Measurements from ENCODE around the gene KLRC4. TPM values are rescaled to one million over a fixed set of nuclear protein-coding genes. Genes with fewer than 3 reads are reported as not detected.
"Not testable (repeated sequence)": the region's sequence is repeated elsewhere in the genome, so short reads cannot be mapped to it uniquely, and the experiment has no call there.

KLRC4 gene
- total RNA-seq, 4 donors from 2014 or later = 1.4 to 2.2 TPM; not detected in 2

- H3K27ac ChIP-seq = peak overlapping the region in 2 of 4 donors; percentile 6 to 38
- H3K4me3 ChIP-seq = no peak overlapping the region
- H3K9me3 ChIP-seq = no peaks in the 10 kb centered on the region
- peaks cover 0 to 29% (median 10%) of the 10 kb centered on the region in 4 donors for H3K4me1 ChIP-seq
- intact Hi-C loops (cut with DNase I; ENCODE audit: low total_unique reads) (no loop called here), in situ Hi-C loops (cut with MboI; ENCODE audit: low pct_ligation_motif_present in 1 of 4, low pct_unique_long_range_greater_than_20kb in 1 of 4, low sequenced_read_pairs in 3 of 4) (no loop called here)
- 88 to 100% methylated on average over 2 to 3 of the region's 3 CpGs for WGBS, 2 donors (ENCODE audit: low coverage in 1 of 2)
- TF ChIP-seq CTCF (IDR thresholded peaks at IDR 0.05) (no peak), POLR2A (IDR thresholded peaks at IDR 0.05) (no peak)
- H3K27me3 ChIP-seq = no peaks in the 10 kb centered on the region
- DNase-seq = no peak
- no peaks in the 10 kb centered on the region for H3K36me3 ChIP-seq
Observed at GRCh38 chr12:10374624-10375018, 34.9 kb downstream of the KLRC4 start.

DNA sequence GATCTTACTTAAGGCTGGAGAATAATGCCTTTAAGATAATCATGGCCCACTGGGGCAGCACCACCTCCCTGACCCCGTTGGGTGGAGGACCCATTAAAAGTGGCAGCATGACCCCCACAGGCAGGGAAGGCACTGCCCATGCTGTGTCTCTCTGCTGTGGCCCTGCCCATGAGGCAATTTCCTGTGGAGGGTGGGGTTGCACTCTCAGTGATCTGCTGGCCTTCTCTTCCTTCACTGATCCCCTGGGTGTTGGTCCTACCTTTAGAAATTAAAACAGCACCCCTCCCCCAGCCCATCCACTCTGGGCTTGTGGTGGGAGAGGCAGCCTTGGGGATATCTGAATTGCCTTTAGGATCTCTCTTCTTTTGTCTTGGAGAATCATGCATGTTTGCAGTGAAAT, 37.0 kb downstream of the KLRC4 start:
- DNase-seq = peak; percentile 64
- no peak for TF ChIP-seq CTCF (IDR thresholded peaks at IDR 0.05)
- TF ChIP-seq POLR2AphosphoS5 (IDR thresholded peaks at IDR 0.05) = no peak
- no peak for TF ChIP-seq POLR2A (IDR thresholded peaks at IDR 0.05)
- TF ChIP-seq EP300 (IDR thresholded peaks at IDR 0.05; ENCODE audit: low read depth) = no peak
- in situ Hi-C loops (cut with MboI; ENCODE audit: low pct_ligation_motif_present in 1 of 4, low pct_unique_long_range_greater_than_20kb in 1 of 4, low sequenced_read_pairs in 3 of 4) = no loop called here
- Histone ChIP-seq H3K36me3 (no peaks in the 10 kb centered on the region), H3K27ac (peak overlapping the region; percentile 71 to 84 (median 74)), H3K4me3 (no peak overlapping the region), H3K4me1 (peaks cover 0 to 29% (median 10%) of the 10 kb centered on the region in 4 donors), H3K9me3 (no peaks in the 10 kb centered on the region), H3K27me3 (no peaks in the 10 kb centered on the region)
- WGBS, 2 donors (ENCODE audit: low coverage in 1 of 2) = 20% methylated on average over 1 of the region's 1 CpG; no CpG with 5 or more reads in 1 of the 2 donors
- intact Hi-C loops (cut with DNase I; ENCODE audit: low total_unique reads) = no loop called here

GRCh38 chr12:10371893-10372535, 37.5 kb downstream of the KLRC4 start:
- H3K4me3 ChIP-seq; H3K27me3 ChIP-seq; DNase-seq; H3K9me3 ChIP-seq; H3K36me3 ChIP-seq; intact Hi-C loops (cut with DNase I; ENCODE audit: low total_unique reads); in situ Hi-C loops (cut with MboI; ENCODE audit: low pct_ligation_motif_present in 1 of 4, low pct_unique_long_range_greater_than_20kb in 1 of 4, low sequenced_read_pairs in 3 of 4): not testable (repeated sequence)
- Histone ChIP-seq H3K4me1 (peaks cover 0 to 31% (median 11%) of the 10 kb centered on the region in 4 donors), H3K27ac (peak overlapping the region; percentile 71 to 84 (median 74))
- 42 to 44% methylated on average over 5 to 6 of the region's 6 CpGs for WGBS, 2 donors (ENCODE audit: low coverage in 1 of 2)

GRCh38 chr12:10369557-10370415, 39.8 kb downstream of the KLRC4 start:
- DNase-seq = no peak
- no peak overlapping the region for H3K27ac ChIP-seq
- H3K4me1 ChIP-seq = peaks cover 13 to 42% (median 27%) of the 10 kb centered on the region in 4 donors
- H3K27me3 ChIP-seq = no peaks in the 10 kb centered on the region
- no peak overlapping the region for H3K4me3 ChIP-seq
- in situ Hi-C loops (cut with MboI; ENCODE audit: low pct_ligation_motif_present in 1 of 4, low pct_unique_long_range_greater_than_20kb in 1 of 4, low sequenced_read_pairs in 3 of 4) (no loop called here), intact Hi-C loops (cut with DNase I; ENCODE audit: low total_unique reads) (no loop called here)
- WGBS, 2 donors (ENCODE audit: low coverage in 1 of 2) = 93 to 95% methylated on average over 7 to 8 of the region's 8 CpGs
- H3K9me3 ChIP-seq = no peaks in the 10 kb centered on the region
- TF ChIP-seq POLR2AphosphoS5 (IDR thresholded peaks at IDR 0.05) = no peak
- H3K36me3 ChIP-seq = no peaks in the 10 kb centered on the region

Measured in transverse colon (tissue), 4 donors.